Aorta (tissue), 5 donors: ENCODE measurements around the gene ACTN2. TPM values are rescaled to one million over a fixed set of nuclear protein-coding genes. Genes with fewer than 3 reads are reported as not detected.

Source experiments
- ATAC-seq: fragments of 200-7000 bp; cut with Tn5 transposase; one replicate; pipeline ENCODE4 v1.9.1; 2022; ENCODE audit warnings: moderate library complexity; ENCODE audit not compliant: low FRiP score
- DNase-seq, 2 donors: peaks; one replicate each; pipeline ENCODE4 v3.0.0-alpha.2; 2020
- H3K27ac ChIP-seq, 2 donors: one replicate each; pipeline ENCODE4 v1.5.1; 2013; ENCODE audit warnings: low read length in 2 of 2, mild to moderate bottlenecking in 2 of 2, moderate library complexity in 2 of 2, control low read depth in 1 of 2, inconsistent platforms in 1 of 2, low read depth in 1 of 2
- H3K27me3 ChIP-seq, 2 donors: one replicate each; pipeline ENCODE4 v1.6.1; 2013; ENCODE audit warnings: control low read depth in 1 of 2, low read length in 1 of 2, mild to moderate bottlenecking in 1 of 2, moderate library complexity in 1 of 2; ENCODE audit not compliant: insufficient read depth in 2 of 2, control insufficient read depth in 1 of 2
- H3K36me3 ChIP-seq, 2 donors: one replicate each; pipeline ENCODE4 v1.6.1; 2013; ENCODE audit warnings: control low read depth in 1 of 2, low read length in 1 of 2, mild to moderate bottlenecking in 1 of 2; ENCODE audit not compliant: insufficient read depth in 2 of 2, control insufficient read depth in 1 of 2
- H3K4me1 ChIP-seq, 2 donors: one replicate each; pipeline ENCODE4 v1.6.1; 2013; ENCODE audit warnings: low read length in 2 of 2, control low read depth in 1 of 2, mild to moderate bottlenecking in 1 of 2, moderate library complexity in 1 of 2; ENCODE audit not compliant: insufficient read depth in 2 of 2, control insufficient read depth in 1 of 2
- H3K4me3 ChIP-seq, 2 donors: one replicate each; pipeline ENCODE4 v1.5.1; 2013; ENCODE audit warnings: low read length in 2 of 2, control low read depth in 1 of 2, mild to moderate bottlenecking in 1 of 2
- H3K9me3 ChIP-seq: one replicate; pipeline ENCODE4 v1.6.1; 2013; ENCODE audit warnings: mild to moderate bottlenecking, low read length; ENCODE audit not compliant: control insufficient read depth
- whole genome bisulfite sequencing, 2 donors: extraction: QIAGEN DNeasy Blood & Tissue Kit; methylation state at CpG; one replicate each; pipeline ENCODE4 v1.1.7; 2013; 5-methylcytosine and 5-hydroxymethylcytosine counted together
- intact Hi-C, 2 donors: fragments of 100-400 bp; cut with DNase I; formaldehyde crosslinking; loops; one replicate each; pipeline versions ENCODE4 v1.14.2 to v1.15.0; 2022
- polyA plus RNA-seq, 2 donors: library from polyadenylated mRNA; stranded (reverse); fragments of 200-250 nt; gene quantifications; one replicate each; pipeline ENCODE4 v1.2.3, GENCODE V29; 2013
- total RNA-seq, 2 donors: library from RNA; stranded (reverse); fragmentation: NEBNext Ultra II Directional; extraction: Animal tissue kit (Norgen Biotek cat#: 25700); gene quantifications; one replicate each; pipeline ENCODE4 v1.2.1, GENCODE V29; 2021
- donor health status: healthy with polysubstance abuse.
- donor health status: Bipolar disorder and iron deficiency.
- donor health status: DM: no; HTN: no; CAD: no.
- donor health status: DM: no; HTN: no; CAD: no.
- donor health status: DM: yes; HTN: yes; CAD: no.

Gene ACTN2
- total and polyA plus RNA-seq, 4 donors, result 3.0 to 40.5 (median 27.9) TPM

GRCh38 chr1:236751385-236751784, 65.1 kb downstream of the ACTN2 start:
- Histone ChIP-seq H3K36me3 (peaks cover 0 to 5% of the 10 kb centered on the region in 2 donors), H3K9me3 (no peaks in the 10 kb centered on the region), H3K27ac (no peak overlapping the region), H3K4me3 (no peak overlapping the region), H3K4me1 (no peaks in the 10 kb centered on the region), H3K27me3 (no peaks in the 10 kb centered on the region)
- DNase-seq (no peak), ATAC-seq (no peak)
- intact Hi-C loops, result no loop called here
- 88% methylated on average over 16 of the region's 16 CpGs for WGBS, 2 donors

GRCh38 chr1:236751935-236752334, 65.6 kb downstream of the ACTN2 start:
- ATAC-seq (no peak), DNase-seq (no peak)
- Histone ChIP-seq H3K27me3 (no peaks in the 10 kb centered on the region), H3K9me3 (no peaks in the 10 kb centered on the region), H3K36me3 (peaks cover 0 to 5% of the 10 kb centered on the region in 2 donors), H3K27ac (no peak overlapping the region), H3K4me1 (no peaks in the 10 kb centered on the region), H3K4me3 (no peak overlapping the region)
- 72 to 78% methylated on average over 4 of the region's 4 CpGs for WGBS, 2 donors
- intact Hi-C loops, result no loop called here

GRCh38 chr1:236753516-236753915, 67.2 kb downstream of the ACTN2 start:
- no peaks in the 10 kb centered on the region for H3K4me1 ChIP-seq
- H3K36me3 ChIP-seq, result peaks cover 2 to 11% of the 10 kb centered on the region in 2 donors
- H3K9me3 ChIP-seq, result no peaks in the 10 kb centered on the region
- DNase-seq (no peak), ATAC-seq (no peak)
- H3K27me3 ChIP-seq, result no peaks in the 10 kb centered on the region
- H3K27ac ChIP-seq, result no peak overlapping the region
- 79 to 82% methylated on average over 5 of the region's 5 CpGs for WGBS, 2 donors
- H3K4me3 ChIP-seq, result no peak overlapping the region
- intact Hi-C loops, result no loop called here

GRCh38 chr1:236753964-236754363, 67.7 kb downstream of the ACTN2 start:
- no peak for ATAC-seq
- WGBS, 2 donors, result 84 to 85% methylated on average over 14 of the region's 14 CpGs
- Histone ChIP-seq H3K36me3 (peaks cover 2 to 11% of the 10 kb centered on the region in 2 donors), H3K27ac (no peak overlapping the region), H3K9me3 (no peaks in the 10 kb centered on the region), H3K27me3 (no peaks in the 10 kb centered on the region), H3K4me3 (no peak overlapping the region), H3K4me1 (no peaks in the 10 kb centered on the region)
- intact Hi-C loops, result no loop called here
- no peak for DNase-seq

GRCh38 chr1:236754525-236755210, 68.4 kb downstream of the ACTN2 start:
- Histone ChIP-seq H3K27ac (no peak overlapping the region), H3K36me3 (peaks cover 2 to 11% of the 10 kb centered on the region in 2 donors), H3K9me3 (no peaks in the 10 kb centered on the region), H3K27me3 (no peaks in the 10 kb centered on the region), H3K4me3 (no peak overlapping the region), H3K4me1 (no peaks in the 10 kb centered on the region)
- WGBS, 2 donors, result 83 to 85% methylated on average over 18 of the region's 18 CpGs
- ATAC-seq (no peak), DNase-seq (no peak)
- intact Hi-C loops, result no loop called here

- H3K27me3 ChIP-seq, result no peaks in the 10 kb centered on the region
- no peak overlapping the region for H3K27ac ChIP-seq
- WGBS, 2 donors, result 80 to 87% methylated on average over 2 of the region's 2 CpGs
- intact Hi-C loops, result no loop called here
- no peak for DNase-seq
- H3K4me1 ChIP-seq, result no peaks in the 10 kb centered on the region
- H3K4me3 ChIP-seq, result no peak overlapping the region
- H3K9me3 ChIP-seq, result no peaks in the 10 kb centered on the region
- ATAC-seq, result no peak
- H3K36me3 ChIP-seq, result peaks cover 2 to 9% of the 10 kb centered on the region in 2 donors
Observed at GRCh38 chr1:236757640-236758039, 71.3 kb downstream of the ACTN2 start.

GRCh38 chr1:236759252-236759859, 73.1 kb downstream of the ACTN2 start:
- 55 to 57% methylated on average over 3 of the region's 3 CpGs for WGBS, 2 donors
- Histone ChIP-seq H3K27me3 (no peaks in the 10 kb centered on the region), H3K9me3 (no peaks in the 10 kb centered on the region), H3K27ac (no peak overlapping the region), H3K4me1 (no peaks in the 10 kb centered on the region), H3K4me3 (no peak overlapping the region), H3K36me3 (peaks cover 2 to 9% of the 10 kb centered on the region in 2 donors)
- intact Hi-C loops, result no loop called here
- DNase-seq (no peak), ATAC-seq (no peak)

GRCh38 chr1:236760480-236760879, 74.2 kb downstream of the ACTN2 start:
- H3K4me1 ChIP-seq, result no peaks in the 10 kb centered on the region
- WGBS, 2 donors, result 78 to 83% methylated on average over 6 of the region's 6 CpGs
- intact Hi-C loops, result no loop called here
- H3K27me3 ChIP-seq, result no peaks in the 10 kb centered on the region
- H3K4me3 ChIP-seq, result no peak overlapping the region
- no peaks in the 10 kb centered on the region for H3K9me3 ChIP-seq
- no peak overlapping the region for H3K27ac ChIP-seq
- peaks cover 2 to 9% of the 10 kb centered on the region in 2 donors for H3K36me3 ChIP-seq
- ATAC-seq, result no peak
- no peak for DNase-seq

GRCh38 chr1:236760986-236761385, 74.7 kb downstream of the ACTN2 start:
- H3K36me3 ChIP-seq, result peaks cover 2 to 9% of the 10 kb centered on the region in 2 donors
- intact Hi-C loops, result no loop called here
- H3K9me3 ChIP-seq, result no peaks in the 10 kb centered on the region
- DNase-seq (no peak), ATAC-seq (no peak)
- no peak overlapping the region for H3K4me3 ChIP-seq
- no peaks in the 10 kb centered on the region for H3K27me3 ChIP-seq
- 88 to 89% methylated on average over 14 of the region's 14 CpGs for WGBS, 2 donors
- no peak overlapping the region for H3K27ac ChIP-seq
- H3K4me1 ChIP-seq, result no peaks in the 10 kb centered on the region
